Measurements from ENCODE around the gene CAV2.

The CAV2 gene

GRCh38 chr7:116551692-116552091 lies 52.2 kb downstream of the CAV2 start:
- Histone ChIP-seq H3K27me3 (ENCODE audit: insufficient read depth, poor library complexity, severe bottlenecking) (no peaks in the 10 kb centered on the region), H3K9me3 (ENCODE audit: severe bottlenecking) (no peaks in the 10 kb centered on the region), H3K4me1 (ENCODE audit: insufficient read depth, poor library complexity, severe bottlenecking) (peaks cover 26% of the 10 kb centered on the region), H3K27ac (ENCODE audit: poor library complexity, severe bottlenecking) (peak overlapping the region; percentile 34), H3K36me3 (ENCODE audit: low read depth) (peaks cover 96% of the 10 kb centered on the region), H3K4me3 (ENCODE audit: severe bottlenecking) (no peak overlapping the region)
- no peak for TF ChIP-seq CTCF (IDR thresholded peaks at IDR 0.05; ENCODE audit: poor library complexity, severe bottlenecking)
- DNase-seq (ENCODE audit: low spot score) (no peak), ATAC-seq (ENCODE audit: low read depth) (no peak)

DNA sequence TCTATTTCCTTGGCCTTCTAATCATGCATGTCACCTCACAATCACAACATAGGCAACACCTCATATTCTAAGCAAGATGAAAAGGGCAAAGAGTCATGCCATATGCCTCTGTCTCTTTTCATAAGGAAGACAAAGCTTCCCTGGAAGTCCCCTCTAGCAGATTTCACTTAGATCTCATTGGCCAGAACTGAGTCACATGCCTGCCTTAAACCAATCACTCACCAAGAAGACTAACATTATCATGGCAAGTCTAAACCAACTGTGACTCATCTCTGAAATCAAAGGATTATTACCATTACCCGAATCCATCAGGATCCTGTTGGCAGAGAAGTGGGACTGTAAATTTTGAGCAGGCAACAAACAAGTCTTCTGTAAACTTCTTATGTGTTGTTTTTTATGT lies 53.1 kb downstream of the CAV2 start:
- Histone ChIP-seq H3K27ac (ENCODE audit: poor library complexity, severe bottlenecking) (peak overlapping the region; percentile 34), H3K4me3 (ENCODE audit: severe bottlenecking) (no peak overlapping the region), H3K4me1 (ENCODE audit: insufficient read depth, poor library complexity, severe bottlenecking) (peaks cover 26% of the 10 kb centered on the region), H3K27me3 (ENCODE audit: insufficient read depth, poor library complexity, severe bottlenecking) (no peaks in the 10 kb centered on the region), H3K36me3 (ENCODE audit: low read depth) (peaks cover 96% of the 10 kb centered on the region), H3K9me3 (ENCODE audit: severe bottlenecking) (no peaks in the 10 kb centered on the region)
- no peak for DNase-seq (ENCODE audit: low spot score)
- peak; percentile 73 for ATAC-seq (ENCODE audit: low read depth)
- no peak for TF ChIP-seq CTCF (IDR thresholded peaks at IDR 0.05; ENCODE audit: poor library complexity, severe bottlenecking)

DNA sequence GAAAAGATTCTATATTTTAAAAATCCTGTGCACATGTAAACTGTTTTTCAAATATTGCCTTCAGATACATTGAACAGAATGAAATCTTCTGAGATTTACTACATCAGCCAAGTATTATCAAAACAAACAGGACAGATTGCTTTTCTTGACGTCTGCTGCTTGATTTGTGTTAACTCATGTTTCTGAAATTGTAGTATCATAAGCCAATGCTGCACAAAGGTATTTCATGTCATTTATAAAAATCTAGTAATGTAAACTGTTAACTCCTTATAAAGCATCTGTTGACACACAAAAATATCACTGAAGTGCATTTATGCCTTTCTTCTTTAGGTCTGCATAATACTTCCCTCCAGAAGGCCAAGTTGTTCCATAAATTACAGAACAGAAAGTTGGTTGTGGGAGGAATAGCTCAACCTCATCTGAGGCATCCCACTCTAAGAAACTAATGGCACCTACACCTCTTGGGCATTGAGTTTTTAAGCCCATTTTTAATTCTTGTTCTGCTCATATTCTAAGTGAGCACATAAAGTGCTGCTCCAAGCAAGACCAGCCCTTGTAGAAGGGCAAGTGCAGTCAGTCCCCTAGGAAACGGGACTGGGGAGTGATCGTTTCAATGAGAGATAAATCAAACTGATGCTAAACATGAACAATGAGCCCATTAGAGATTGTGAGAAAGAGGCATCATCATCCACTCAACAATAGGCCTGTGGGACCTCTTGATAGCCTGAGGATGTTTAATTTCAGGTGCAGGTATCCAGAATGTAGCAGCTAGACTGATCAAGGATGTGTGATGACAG lies 53.8 kb downstream of the CAV2 start:
- no peak for ATAC-seq (ENCODE audit: low read depth)
- H3K27ac ChIP-seq (ENCODE audit: poor library complexity, severe bottlenecking) = peak overlapping the region; percentile 34

DNA sequence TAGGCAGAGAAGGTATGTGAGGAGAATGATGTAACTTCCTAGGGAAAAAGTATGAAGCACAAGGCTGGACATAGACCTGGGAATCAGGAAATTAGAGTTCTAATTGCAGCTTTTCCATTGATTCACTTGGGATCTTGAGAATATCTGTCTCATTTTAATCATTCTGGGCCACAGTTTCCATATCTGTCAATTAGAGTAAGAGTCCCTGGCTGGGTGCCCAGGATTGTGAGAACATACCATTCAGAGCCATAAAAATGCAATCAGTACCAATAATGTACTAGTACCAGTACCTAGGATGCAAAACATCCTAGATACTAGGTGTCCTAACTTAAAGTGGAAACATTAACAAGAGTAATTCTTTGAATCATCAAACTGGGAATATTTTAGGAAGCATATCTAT lies 54.9 kb downstream of the CAV2 start:
- TF ChIP-seq CTCF (IDR thresholded peaks at IDR 0.05; ENCODE audit: poor library complexity, severe bottlenecking) = no peak
- H3K4me3 ChIP-seq (ENCODE audit: severe bottlenecking) = no peak overlapping the region
- DNase-seq (ENCODE audit: low spot score) = no peak
- ATAC-seq (ENCODE audit: low read depth) = no peak
- no peaks in the 10 kb centered on the region for H3K27me3 ChIP-seq (ENCODE audit: insufficient read depth, poor library complexity, severe bottlenecking)
- peak overlapping the region; percentile 34 for H3K27ac ChIP-seq (ENCODE audit: poor library complexity, severe bottlenecking)
- H3K36me3 ChIP-seq (ENCODE audit: low read depth) = peaks cover 96% of the 10 kb centered on the region
- H3K4me1 ChIP-seq (ENCODE audit: insufficient read depth, poor library complexity, severe bottlenecking) = peaks cover 24% of the 10 kb centered on the region
- H3K9me3 ChIP-seq (ENCODE audit: severe bottlenecking) = no peaks in the 10 kb centered on the region

More for the DNA sequence above, 53.8 kb downstream of the CAV2 start:
- Histone ChIP-seq H3K4me3 (ENCODE audit: severe bottlenecking) (no peak overlapping the region), H3K27me3 (ENCODE audit: insufficient read depth, poor library complexity, severe bottlenecking) (no peaks in the 10 kb centered on the region), H3K4me1 (ENCODE audit: insufficient read depth, poor library complexity, severe bottlenecking) (peaks cover 26% of the 10 kb centered on the region), H3K9me3 (ENCODE audit: severe bottlenecking) (no peaks in the 10 kb centered on the region), H3K36me3 (ENCODE audit: low read depth) (peaks cover 96% of the 10 kb centered on the region)
- TF ChIP-seq CTCF (IDR thresholded peaks at IDR 0.05; ENCODE audit: poor library complexity, severe bottlenecking) = no peak
- DNase-seq (ENCODE audit: low spot score) = no peak

GRCh38 chr7:116554911-116555310 lies 55.4 kb downstream of the CAV2 start:
- Histone ChIP-seq H3K36me3 (ENCODE audit: low read depth) (peaks cover 96% of the 10 kb centered on the region), H3K4me3 (ENCODE audit: severe bottlenecking) (no peak overlapping the region), H3K27ac (ENCODE audit: poor library complexity, severe bottlenecking) (peak overlapping the region; percentile 34), H3K4me1 (ENCODE audit: insufficient read depth, poor library complexity, severe bottlenecking) (peaks cover 20% of the 10 kb centered on the region), H3K9me3 (ENCODE audit: severe bottlenecking) (no peaks in the 10 kb centered on the region), H3K27me3 (ENCODE audit: insufficient read depth, poor library complexity, severe bottlenecking) (no peaks in the 10 kb centered on the region)
- TF ChIP-seq CTCF (IDR thresholded peaks at IDR 0.05; ENCODE audit: poor library complexity, severe bottlenecking) = no peak
- DNase-seq (ENCODE audit: low spot score) = no peak
- no peak for ATAC-seq (ENCODE audit: low read depth)

All from RWPE2 (cell line).